Measurements from ENCODE around the gene PAK3. TPM values are rescaled to one million over a fixed set of nuclear protein-coding genes. Genes with fewer than 3 reads are reported as not detected.

Gene PAK3
- total and polyA plus RNA-seq, 2 of the 8 experiments (the other 6 are each of a cell fraction or from before 2014, with no cell fraction given): 0.80 to 7.2 TPM

- H3K4me3 ChIP-seq (ENCODE audit: extremely low read depth in 1 of 4, insufficient read depth in 2 of 4, low read depth in 3 of 4, low read length in 4 of 4): no peak overlapping the region
- H3K9me3 ChIP-seq (ENCODE audit: insufficient read depth in 2 of 2, low read depth in 1 of 2, low read length in 1 of 2): no peaks in the 10 kb centered on the region; a peak in 1 of 4 replicates
- H2AFZ ChIP-seq (ENCODE audit: low read length): no peak overlapping the region
- no peaks in the 10 kb centered on the region for H3K79me1 ChIP-seq (ENCODE audit: low read depth, low read length)
- H3K14ac ChIP-seq (ENCODE audit: insufficient read length): no peak overlapping the region
- no peak overlapping the region for H3K56ac ChIP-seq (replicated peaks; ENCODE audit: insufficient read length, low read depth, low read length)
- no peak overlapping the region for H4K91ac ChIP-seq (replicated peaks; ENCODE audit: insufficient read length, low read length)
- ChIA-PET CTCF (ENCODE audit: partially characterized antibody) (interaction anchor here (0.6 kb wide), 1 partner anchor 14 kb away, joined by 7 read pairs; no protein-coding TSS in a partner anchor), POLR2A (ENCODE audit: partially characterized antibody) (interaction anchor here (0.5 to 1.5 kb wide), 2 partner anchors 14 to 27 kb away, joined by 3 read pairs; no protein-coding TSS in a partner anchor)
- no peak overlapping the region for H3K23ac ChIP-seq (ENCODE audit: insufficient read length)
- H3K9ac ChIP-seq (replicated peaks in 1 of 4; ENCODE audit: extremely low read depth in 1 of 4, low read depth in 3 of 4, low read length in 3 of 4): no peak overlapping the region
- H2BK20ac ChIP-seq (ENCODE audit: low read length): no peak overlapping the region
- H3K27me3 ChIP-seq (replicated peaks in 1 of 4; ENCODE audit: control insufficient read depth in 3 of 4, extremely low read depth in 1 of 4, insufficient read depth in 3 of 4, low read length in 3 of 4): no peaks in the 10 kb centered on the region
- no peak overlapping the region for H3K27ac ChIP-seq (ENCODE audit: low read depth, low read length)
- no peaks in the 10 kb centered on the region for H3K79me2 ChIP-seq (ENCODE audit: control insufficient read depth in 1 of 2, insufficient read depth in 2 of 2, low read length in 2 of 2)
- no peaks in the 10 kb centered on the region for H4K20me1 ChIP-seq (replicated peaks in 1 of 2; ENCODE audit: control insufficient read depth in 1 of 2, insufficient read depth in 2 of 2, low read length in 2 of 2)
- no peaks in the 10 kb centered on the region for H3K23me2 ChIP-seq (ENCODE audit: low read depth, low read length)
- no peak overlapping the region for H3K4me2 ChIP-seq (ENCODE audit: insufficient read depth in 1 of 2, low read depth in 2 of 2, low read length in 2 of 2)
- no peak overlapping the region for H2AK5ac ChIP-seq (ENCODE audit: low read depth, low read length)
- H2BK5ac ChIP-seq (ENCODE audit: low read depth, low read length): no peak overlapping the region
- FAIRE-seq (no peak), DNase-seq (ENCODE audit: low read depth in 1 of 2, low spot score in 2 of 2) (no peak)
- no peak overlapping the region for H4K5ac ChIP-seq (ENCODE audit: insufficient read length, low read depth, low read length)
- TF ChIP-seq SP1 (IDR thresholded peaks at IDR 0.05; ENCODE audit: low read depth, low read length): no peak
- TF ChIP-seq NANOG (IDR thresholded peaks at IDR 0.05; ENCODE audit: insufficient read depth, low read depth, low read length, poor library complexity, severe bottlenecking): no peak
- TF ChIP-seq RFX5 (IDR thresholded peaks at IDR 0.05; ENCODE audit: borderline replicate concordance, low read depth, low read length): no peak
- no peak overlapping the region for H2BK12ac ChIP-seq (ENCODE audit: low read depth, low read length)
- H3K4ac ChIP-seq (replicated peaks; ENCODE audit: insufficient read length, low read depth, low read length): no peak overlapping the region
- no peak overlapping the region for H2BK120ac ChIP-seq (replicated peaks; ENCODE audit: low read depth, low read length)
- no peaks in the 10 kb centered on the region for H3K36me3 ChIP-seq (ENCODE audit: control insufficient read depth in 2 of 4, insufficient read depth in 4 of 4, low read length in 3 of 4)
- no peaks in the 10 kb centered on the region for H3K4me1 ChIP-seq (replicated peaks in 1 of 4; ENCODE audit: control insufficient read depth in 3 of 4, insufficient read depth in 4 of 4, low read length in 3 of 4)
- WGBS, 2 experiments (ENCODE audit: extremely low coverage in 1 of 2, insufficient coverage in 1 of 2, insufficient read length in 1 of 2, insufficient replicate concordance in 2 of 2, low coverage in 1 of 2, low lambda C conversion rate in 2 of 2, missing lambda C conversion rate in 1 of 2): 89% methylated on average over 1 of the region's 1 CpG; no CpG with 5 or more reads in 1 of the 2 experiments
- no peak overlapping the region for H3K18ac ChIP-seq (ENCODE audit: extremely low read depth, low read length)
- H4K8ac ChIP-seq (ENCODE audit: extremely low read depth, insufficient read depth, low read length): no peak overlapping the region
- no peak overlapping the region for H2BK15ac ChIP-seq (ENCODE audit: low read length)
Observed at GRCh38 chrX:111071542-111072277, 24.3 kb upstream of the PAK3 start.
